MM.1S (cell line): ENCODE results near the gene ADGRD1.
"Not testable (repeated sequence)": the region's sequence is repeated elsewhere in the genome, so short reads cannot be mapped to it uniquely, and the experiment has no call there.

Experiments
- DNase-seq: peaks from one replicate; pipeline ENCODE4 v3.0.0-alpha.2; 2015
- H2AFZ ChIP-seq: fragments of 300-600 bp; sonication (generic); 2 replicates; pipeline ENCODE4 v1.6.0; 2016; ENCODE audit warnings: antibody characterized with exemption, low read length
- H3F3A ChIP-seq: fragments of 300-600 bp; sonication (generic); 2 replicates; pipeline ENCODE4 v1.6.1; 2016; ENCODE audit warnings: mild to moderate bottlenecking, antibody characterized with exemption, low read length, moderate library complexity, mixed read lengths; ENCODE audit not compliant: insufficient read depth
- H3K27ac ChIP-seq: fragments of 300-600 bp; sonication (generic); 2 replicates; pipeline ENCODE4 v1.5.1; 2016; ENCODE audit warnings: mild to moderate bottlenecking, low read length
- H3K27me3 ChIP-seq: fragments of 300-600 bp; sonication (generic); replicated peaks from 2 replicates; pipeline ENCODE4 v1.6.0; 2016; ENCODE audit warnings: low read length; ENCODE audit not compliant: insufficient read depth
- H3K36me3 ChIP-seq: fragments of 300-600 bp; sonication (generic); replicated peaks from 2 replicates; pipeline ENCODE4 v1.6.1; 2016; ENCODE audit warnings: mild to moderate bottlenecking, low read length, mixed read lengths; ENCODE audit not compliant: insufficient read depth
- H3K4me1 ChIP-seq: fragments of 300-600 bp; sonication (generic); 2 replicates; pipeline ENCODE4 v1.6.1; 2016; ENCODE audit warnings: low read length, mixed read lengths
- H3K4me2 ChIP-seq: fragments of 300-600 bp; sonication (generic); 2 replicates; pipeline ENCODE4 v1.6.0; 2016; ENCODE audit warnings: low read depth, low read length
- H3K4me3 ChIP-seq: fragments of 300-600 bp; sonication (generic); 2 replicates; pipeline ENCODE4 v1.5.1; 2016; ENCODE audit warnings: low read length, mixed read lengths
- H3K79me2 ChIP-seq: fragments of 300-600 bp; sonication (generic); 2 replicates; pipeline ENCODE4 v1.6.1; 2016; ENCODE audit warnings: mixed run types, low read length, mixed read lengths
- H3K9ac ChIP-seq: fragments of 300-600 bp; sonication (generic); 2 replicates; pipeline ENCODE4 v1.6.1; 2016; ENCODE audit warnings: low read length, mixed read lengths
- H3K9me2 ChIP-seq: fragments of 300-600 bp; sonication (generic); replicated peaks from 2 replicates; pipeline ENCODE4 v1.6.1; 2016; ENCODE audit warnings: mild to moderate bottlenecking, low read length, mixed read lengths; ENCODE audit not compliant: insufficient read depth
- H3K9me3 ChIP-seq: fragments of 300-600 bp; sonication (generic); replicated peaks from 2 replicates; pipeline ENCODE4 v1.6.1; 2016; ENCODE audit warnings: mild to moderate bottlenecking, low read length, mixed read lengths; ENCODE audit not compliant: insufficient read depth
- H4K20me1 ChIP-seq: fragments of 300-600 bp; sonication (generic); 2 replicates; pipeline ENCODE4 v1.6.1; 2016; ENCODE audit warnings: mild to moderate bottlenecking, low read length, moderate library complexity, mixed read lengths; ENCODE audit not compliant: insufficient read depth
- CTCF ChIP-seq: fragments of 300-600 bp; sonication (generic); IDR thresholded peaks from 2 replicates; pipeline ENCODE4 v1.5.1; 2016; ENCODE audit warnings: antibody characterized with exemption, low read length, mixed read lengths
- EZH2 ChIP-seq: fragments of 300-600 bp; sonication (generic); optimal IDR thresholded peaks from 2 replicates; pipeline ENCODE3; 2017; ENCODE audit warnings: low read depth, mild to moderate bottlenecking, antibody characterized with exemption, low read length, mixed read lengths
- EZH2phosphoT487 ChIP-seq: fragments of 300-600 bp; sonication (generic); IDR thresholded peaks from 2 replicates; pipeline ENCODE4 v1.6.1; 2018; ENCODE audit warnings: antibody characterized with exemption, low read length

The ADGRD1 gene

GRCh38 chr12:130937063-130937462 lies 16.6 kb upstream of the ADGRD1 start:
- H3K36me3 ChIP-seq: no peaks in the 10 kb centered on the region
- H3K9me2 ChIP-seq: no peaks in the 10 kb centered on the region
- TF ChIP-seq CTCF: no peak
- TF ChIP-seq EZH2phosphoT487: no peak
- no peak for TF ChIP-seq EZH2
- no peaks in the 10 kb centered on the region for H3F3A ChIP-seq
- no peaks in the 10 kb centered on the region for H3K79me2 ChIP-seq
- no peak overlapping the region for H3K27ac ChIP-seq
- no peak overlapping the region for H3K4me3 ChIP-seq
- H3K4me1 ChIP-seq: no peaks in the 10 kb centered on the region
- H3K9ac ChIP-seq: no peak overlapping the region
- no peak overlapping the region for H2AFZ ChIP-seq
- no peak overlapping the region for H3K4me2 ChIP-seq
- H3K27me3 ChIP-seq: no peaks in the 10 kb centered on the region; the same call in 1 of the 2 replicates
- DNase-seq: no peak
- no peaks in the 10 kb centered on the region for H3K9me3 ChIP-seq
- no peaks in the 10 kb centered on the region for H4K20me1 ChIP-seq

GRCh38 chr12:130937546-130937945 lies 16.2 kb upstream of the ADGRD1 start:
- not testable (repeated sequence) for H4K20me1 ChIP-seq, H2AFZ ChIP-seq, H3K4me3 ChIP-seq, H3K9me3 ChIP-seq, H3K36me3 ChIP-seq, H3F3A ChIP-seq, H3K4me1 ChIP-seq, H3K9me2 ChIP-seq, H3K4me2 ChIP-seq, H3K27ac ChIP-seq, H3K9ac ChIP-seq, H3K27me3 ChIP-seq, H3K79me2 ChIP-seq, DNase-seq

- Histone ChIP-seq H3K79me2 (no peaks in the 10 kb centered on the region), H3K9me3 (no peaks in the 10 kb centered on the region), H3K4me3 (no peak overlapping the region), H3K9ac (no peak overlapping the region), H3K4me2 (no peak overlapping the region), H3K9me2 (no peaks in the 10 kb centered on the region), H3K27ac (no peak overlapping the region), H2AFZ (no peak overlapping the region), H3K27me3 (no peaks in the 10 kb centered on the region; the same call in 1 of the 2 replicates), H3F3A (no peaks in the 10 kb centered on the region), H3K36me3 (no peaks in the 10 kb centered on the region), H3K4me1 (no peaks in the 10 kb centered on the region), H4K20me1 (no peaks in the 10 kb centered on the region)
- TF ChIP-seq CTCF (no peak), EZH2phosphoT487 (no peak), EZH2 (no peak)
- DNase-seq: no peak
Measured at GRCh38 chr12:130938186-130938585, 15.5 kb upstream of the ADGRD1 start.

- Histone ChIP-seq H3K4me2 (no peak overlapping the region), H3K9ac (no peak overlapping the region), H3K79me2 (no peaks in the 10 kb centered on the region), H2AFZ (no peak overlapping the region), H3F3A (no peaks in the 10 kb centered on the region), H3K4me3 (no peak overlapping the region), H3K27ac (no peak overlapping the region), H3K4me1 (no peaks in the 10 kb centered on the region), H3K27me3 (0 out of 2 replicates have a peak, but pooled peaks cover 4% of the 10 kb centered on the region), H4K20me1 (no peaks in the 10 kb centered on the region), H3K36me3 (no peaks in the 10 kb centered on the region), H3K9me3 (no peaks in the 10 kb centered on the region), H3K9me2 (no peaks in the 10 kb centered on the region)
- no peak for DNase-seq
- TF ChIP-seq EZH2phosphoT487 (no peak), EZH2 (no peak), CTCF (no peak)
Measured at GRCh38 chr12:130944878-130945277, 8.8 kb upstream of the ADGRD1 start.
